Measurements from ENCODE around the gene SAMD7. TPM values are rescaled to one million over a fixed set of nuclear protein-coding genes. Genes with fewer than 3 reads are reported as not detected.

SAMD7 gene
- total RNA-seq: not detected

GRCh38 chr3:169911272-169911671, at the start of gene SAMD7:
Gene SAMD7 (plus strand): TSS chr3:169911572. CDS start chr3:169919499, 7,927 bp downstream.

GRCh38 chr3:169869484-169870220, 41.7 kb upstream of the SAMD7 start, which contains the start of gene LRRC31:
Gene LRRC31 (minus strand): TSS chr3:169869935. CDS start chr3:169869807, 128 bp downstream.

GRCh38 chr3:169966428-169966950, 55.1 kb downstream of the SAMD7 start, which contains the start of gene SEC62:
Gene SEC62 (plus strand): TSS chr3:169966807. CDS start chr3:169966823, 16 bp downstream.

Other genes with a start within 250 kb of the SAMD7 start
- not detected for gene MECOM, start 247.9 kb upstream of the SAMD7 start, total RNA-seq
- 1 to 10 TPM; 5.5 to 5.9 TPM for gene TERC, start 146.5 kb upstream of the SAMD7 start, total RNA-seq
- under 1 TPM; 0.10 to 0.14 TPM for gene ACTRT3, start 142.0 kb upstream of the SAMD7 start, total RNA-seq
- gene MYNN, start 138.2 kb upstream of the SAMD7 start, total RNA-seq: 10 to 100 TPM; 17.0 to 18.0 TPM
- gene LRRIQ4, start 98.7 kb upstream of the SAMD7 start, total RNA-seq: not detected
- 1 to 10 TPM; 4.3 to 5.2 TPM for gene LRRC34, start 98.7 kb upstream of the SAMD7 start, total RNA-seq
- gene LRRC31, start 41.6 kb upstream of the SAMD7 start, total RNA-seq: not detected
- 10 to 100 TPM; 69.8 to 73.0 TPM for gene SEC62, start 55.2 kb downstream of the SAMD7 start, total RNA-seq
- 10 to 100 TPM; 16.9 to 17.4 TPM for gene GPR160, start 126.4 kb downstream of the SAMD7 start, total RNA-seq